ENCODE measurements around the gene MKI67. TPM values are rescaled to one million over a fixed set of nuclear protein-coding genes. Genes with fewer than 3 reads are reported as not detected.

The MKI67 gene, protein sequence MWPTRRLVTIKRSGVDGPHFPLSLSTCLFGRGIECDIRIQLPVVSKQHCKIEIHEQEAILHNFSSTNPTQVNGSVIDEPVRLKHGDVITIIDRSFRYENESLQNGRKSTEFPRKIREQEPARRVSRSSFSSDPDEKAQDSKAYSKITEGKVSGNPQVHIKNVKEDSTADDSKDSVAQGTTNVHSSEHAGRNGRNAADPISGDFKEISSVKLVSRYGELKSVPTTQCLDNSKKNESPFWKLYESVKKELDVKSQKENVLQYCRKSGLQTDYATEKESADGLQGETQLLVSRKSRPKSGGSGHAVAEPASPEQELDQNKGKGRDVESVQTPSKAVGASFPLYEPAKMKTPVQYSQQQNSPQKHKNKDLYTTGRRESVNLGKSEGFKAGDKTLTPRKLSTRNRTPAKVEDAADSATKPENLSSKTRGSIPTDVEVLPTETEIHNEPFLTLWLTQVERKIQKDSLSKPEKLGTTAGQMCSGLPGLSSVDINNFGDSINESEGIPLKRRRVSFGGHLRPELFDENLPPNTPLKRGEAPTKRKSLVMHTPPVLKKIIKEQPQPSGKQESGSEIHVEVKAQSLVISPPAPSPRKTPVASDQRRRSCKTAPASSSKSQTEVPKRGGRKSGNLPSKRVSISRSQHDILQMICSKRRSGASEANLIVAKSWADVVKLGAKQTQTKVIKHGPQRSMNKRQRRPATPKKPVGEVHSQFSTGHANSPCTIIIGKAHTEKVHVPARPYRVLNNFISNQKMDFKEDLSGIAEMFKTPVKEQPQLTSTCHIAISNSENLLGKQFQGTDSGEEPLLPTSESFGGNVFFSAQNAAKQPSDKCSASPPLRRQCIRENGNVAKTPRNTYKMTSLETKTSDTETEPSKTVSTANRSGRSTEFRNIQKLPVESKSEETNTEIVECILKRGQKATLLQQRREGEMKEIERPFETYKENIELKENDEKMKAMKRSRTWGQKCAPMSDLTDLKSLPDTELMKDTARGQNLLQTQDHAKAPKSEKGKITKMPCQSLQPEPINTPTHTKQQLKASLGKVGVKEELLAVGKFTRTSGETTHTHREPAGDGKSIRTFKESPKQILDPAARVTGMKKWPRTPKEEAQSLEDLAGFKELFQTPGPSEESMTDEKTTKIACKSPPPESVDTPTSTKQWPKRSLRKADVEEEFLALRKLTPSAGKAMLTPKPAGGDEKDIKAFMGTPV (N-terminal part only)
- 10 to 100 TPM in 1 of 4 donors, 1 to 10 TPM in 3; 5.6 to 13.0 (median 8.9) TPM for total RNA-seq

DNA sequence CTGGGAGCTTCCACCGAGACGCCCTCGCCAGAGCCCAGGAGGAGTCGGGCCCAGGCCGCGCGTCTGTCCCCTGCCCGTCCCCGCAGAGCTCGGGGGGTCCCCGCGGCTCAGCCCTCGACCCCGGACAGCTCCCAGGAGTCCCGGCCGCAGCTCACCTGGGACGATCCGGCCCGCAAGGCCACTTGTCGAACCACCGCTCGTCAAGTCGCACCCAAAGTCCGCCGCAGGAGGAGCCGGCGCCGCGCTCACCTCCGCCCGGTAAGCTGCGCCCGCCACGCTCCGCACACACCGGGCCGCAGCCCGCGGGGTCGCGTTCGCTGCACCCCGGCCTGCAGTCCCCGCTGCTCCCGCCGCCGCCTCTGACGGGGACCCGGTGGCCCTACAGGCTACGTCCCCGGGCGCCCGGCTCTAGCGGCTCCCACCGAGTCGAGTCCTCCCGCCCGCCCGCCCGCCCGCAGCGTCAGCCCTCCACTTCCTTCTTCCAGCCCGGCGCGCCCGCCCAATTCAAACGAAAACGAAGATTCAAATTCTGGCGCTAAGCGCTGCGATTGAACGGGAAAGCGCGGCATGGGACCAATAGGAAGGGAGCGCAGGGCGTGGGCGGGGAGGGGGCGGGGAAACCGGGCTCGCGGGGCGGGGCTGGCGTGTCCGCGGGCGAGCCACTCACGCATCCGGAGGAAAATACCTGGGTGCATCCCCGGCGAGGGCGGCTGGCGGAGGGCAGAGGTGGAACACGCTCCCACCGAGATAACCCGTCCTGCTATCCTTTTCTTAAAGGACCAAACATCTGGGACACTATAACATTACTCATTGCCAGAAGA lies at the start of gene MKI67:
Gene MKI67, minus strand, starts transcription at position 480 of the 821 bp plus-strand sequence. CDS start 756 bp downstream, outside the sequence.
- TF ChIP-seq POLR2A (IDR thresholded peaks at IDR 0.05) (no peak), EP300 (IDR thresholded peaks at IDR 0.05) (no peak), POLR2AphosphoS5 (IDR thresholded peaks at IDR 0.05) (no peak)
- TF ChIP-seq, protein P1, sequence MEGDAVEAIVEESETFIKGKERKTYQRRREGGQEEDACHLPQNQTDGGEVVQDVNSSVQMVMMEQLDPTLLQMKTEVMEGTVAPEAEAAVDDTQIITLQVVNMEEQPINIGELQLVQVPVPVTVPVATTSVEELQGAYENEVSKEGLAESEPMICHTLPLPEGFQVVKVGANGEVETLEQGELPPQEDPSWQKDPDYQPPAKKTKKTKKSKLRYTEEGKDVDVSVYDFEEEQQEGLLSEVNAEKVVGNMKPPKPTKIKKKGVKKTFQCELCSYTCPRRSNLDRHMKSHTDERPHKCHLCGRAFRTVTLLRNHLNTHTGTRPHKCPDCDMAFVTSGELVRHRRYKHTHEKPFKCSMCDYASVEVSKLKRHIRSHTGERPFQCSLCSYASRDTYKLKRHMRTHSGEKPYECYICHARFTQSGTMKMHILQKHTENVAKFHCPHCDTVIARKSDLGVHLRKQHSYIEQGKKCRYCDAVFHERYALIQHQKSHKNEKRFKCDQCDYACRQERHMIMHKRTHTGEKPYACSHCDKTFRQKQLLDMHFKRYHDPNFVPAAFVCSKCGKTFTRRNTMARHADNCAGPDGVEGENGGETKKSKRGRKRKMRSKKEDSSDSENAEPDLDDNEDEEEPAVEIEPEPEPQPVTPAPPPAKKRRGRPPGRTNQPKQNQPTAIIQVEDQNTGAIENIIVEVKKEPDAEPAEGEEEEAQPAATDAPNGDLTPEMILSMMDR (IDR thresholded peaks at IDR 0.05), result no peak
- Histone ChIP-seq H3K27me3 (peaks cover 20% of the 10 kb centered on the region), H3K4me1 (peaks cover 14% of the 10 kb centered on the region), H3K36me3 (no peaks in the 10 kb centered on the region), H3K9me3 (no peaks in the 10 kb centered on the region), H3K27ac (no peak within 1 kb of the TSS), H3K4me3 (peak within 1 kb of the TSS; percentile 93)
- DNase-seq (ENCODE audit: low spot score in 2 of 2), result peak; percentile 86 to 88
- WGBS, result under 1% methylated on average over 80 of the region's 95 CpGs

DNA sequence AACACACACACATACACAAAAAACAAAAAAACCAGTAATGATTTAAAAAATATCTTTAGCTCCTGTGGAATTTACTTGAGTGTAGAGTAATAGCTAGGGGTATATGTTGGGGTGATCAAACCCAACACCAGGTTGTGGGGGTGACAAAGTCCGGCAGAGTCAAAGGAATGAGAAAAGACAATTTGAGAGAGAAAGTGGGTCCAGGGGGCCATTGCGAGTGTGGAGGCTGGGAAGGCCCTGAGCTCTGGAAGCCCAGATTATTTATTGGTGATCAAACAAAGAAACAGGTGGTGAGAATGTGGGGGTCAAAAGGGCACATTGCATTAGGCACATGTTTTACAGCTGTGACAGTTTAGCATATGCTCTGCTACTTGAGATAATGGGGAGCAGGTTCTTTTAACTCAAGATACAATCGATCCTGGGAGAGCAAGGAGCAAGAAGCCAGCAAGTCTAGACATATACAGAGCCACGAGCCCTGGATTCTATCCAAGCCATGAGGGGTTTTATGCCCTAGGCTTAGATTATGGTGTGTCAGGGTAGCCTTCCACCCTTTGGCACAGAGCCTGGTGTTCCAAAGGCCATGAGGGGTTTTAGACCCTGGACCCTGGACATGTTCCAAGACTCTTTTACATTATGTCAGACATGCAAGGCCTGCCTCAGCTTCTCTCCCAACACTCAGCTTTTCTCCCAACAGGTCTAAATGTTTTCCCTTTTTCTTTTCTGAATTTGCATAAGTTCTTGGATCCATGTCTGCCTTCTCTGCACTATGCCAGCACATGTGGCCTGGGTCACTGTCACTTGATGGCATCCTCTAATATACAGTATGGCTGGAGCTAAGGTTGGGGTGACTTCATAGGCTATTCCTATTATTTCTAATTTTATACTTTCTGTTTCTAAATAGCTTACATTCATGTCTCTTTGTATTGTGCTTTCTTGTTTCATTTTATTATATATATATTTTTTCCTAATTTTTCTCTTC lies 48.6 kb upstream of the MKI67 start:
- H3K27ac ChIP-seq, result no peak overlapping the region
- TF ChIP-seq EP300 (IDR thresholded peaks at IDR 0.05) (no peak), POLR2A (IDR thresholded peaks at IDR 0.05) (no peak), POLR2AphosphoS5 (IDR thresholded peaks at IDR 0.05) (no peak)
- TF ChIP-seq, protein P1 (IDR thresholded peaks at IDR 0.05), result no peak
- H3K4me1 ChIP-seq, result no peaks in the 10 kb centered on the region
- no peak overlapping the region for H3K4me3 ChIP-seq
- H3K27me3 ChIP-seq, result peaks cover 11% of the 10 kb centered on the region
- peaks cover 6% of the 10 kb centered on the region for H3K9me3 ChIP-seq
- DNase-seq (ENCODE audit: low spot score in 2 of 2), result no peak
- H3K36me3 ChIP-seq, result no peaks in the 10 kb centered on the region
- WGBS, result 68% methylated on average over 4 of the region's 4 CpGs

DNA sequence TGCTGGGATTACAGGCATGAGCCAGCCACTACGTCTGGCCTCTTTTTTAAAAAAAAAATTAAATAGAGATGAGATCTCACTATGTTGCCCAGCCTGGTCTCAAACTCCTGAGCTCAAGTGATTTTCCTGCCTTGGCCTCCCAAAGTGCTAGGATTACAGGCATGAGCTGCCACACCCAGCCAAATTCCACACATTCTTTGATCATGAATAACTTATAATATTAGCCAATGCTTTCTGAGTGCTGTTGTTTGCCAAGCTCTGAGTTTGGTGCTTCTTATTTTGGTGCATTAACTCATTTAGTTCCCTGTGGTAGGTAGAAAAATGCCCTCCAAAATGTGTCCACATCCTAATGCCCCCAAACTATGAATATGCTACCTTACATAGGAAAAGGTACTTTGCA lies 47.2 kb upstream of the MKI67 start:
- no peaks in the 10 kb centered on the region for H3K36me3 ChIP-seq
- no peak for DNase-seq (ENCODE audit: low spot score in 2 of 2)
- H3K4me3 ChIP-seq, result no peak overlapping the region
- peaks cover 25% of the 10 kb centered on the region for H3K27me3 ChIP-seq
- TF ChIP-seq, protein P1 (IDR thresholded peaks at IDR 0.05), result no peak
- no peak for TF ChIP-seq POLR2A (IDR thresholded peaks at IDR 0.05)
- no peak overlapping the region for H3K27ac ChIP-seq
- no peaks in the 10 kb centered on the region for H3K4me1 ChIP-seq
- 56% methylated on average over 1 of the region's 1 CpG for WGBS
- peaks cover 6% of the 10 kb centered on the region for H3K9me3 ChIP-seq

DNA sequence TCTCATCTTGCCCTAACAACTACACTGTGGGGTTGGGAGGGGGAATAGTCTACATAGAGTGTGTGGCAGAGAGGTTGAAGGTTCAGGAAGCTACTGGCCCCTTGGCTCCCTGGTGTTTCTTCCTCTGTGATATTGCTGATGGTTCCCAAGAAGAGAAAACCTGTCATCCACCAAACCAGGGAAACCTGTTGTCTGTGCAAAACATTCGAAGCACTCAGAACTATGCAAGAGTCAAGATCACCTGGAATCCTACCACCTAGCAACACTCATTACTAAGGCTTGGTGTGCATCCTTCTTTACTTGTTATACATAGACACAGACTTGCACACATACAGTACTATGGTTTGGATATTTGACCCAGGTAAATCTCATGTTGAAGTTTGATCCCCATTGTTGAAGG lies 46.5 kb upstream of the MKI67 start:
- TF ChIP-seq, protein P1 (IDR thresholded peaks at IDR 0.05), result no peak
- TF ChIP-seq EP300 (IDR thresholded peaks at IDR 0.05) (no peak), POLR2AphosphoS5 (IDR thresholded peaks at IDR 0.05) (no peak), POLR2A (IDR thresholded peaks at IDR 0.05) (no peak)
- Histone ChIP-seq H3K4me3 (no peak overlapping the region), H3K9me3 (peaks cover 6% of the 10 kb centered on the region), H3K36me3 (no peaks in the 10 kb centered on the region), H3K27ac (no peak overlapping the region), H3K27me3 (peaks cover 19% of the 10 kb centered on the region), H3K4me1 (no peaks in the 10 kb centered on the region)
- 78% methylated on average over 1 of the region's 1 CpG for WGBS
- no peak for DNase-seq (ENCODE audit: low spot score in 2 of 2)
